Neural cell (in vitro differentiated cells): ENCODE data around the gene CLCA1. TPM values are rescaled to one million over a fixed set of nuclear protein-coding genes. Genes with fewer than 3 reads are reported as not detected.

Experiments used
- H2AFZ ChIP-seq: fragments of 200-600, 300-800 bp; sonication (generic), shearing (Covaris generic); 2 replicates; pipeline ENCODE4 v1.6.0; 2014; ENCODE audit warnings: low read depth, mild to moderate bottlenecking, antibody characterized with exemption, low read length, moderate library complexity
- H3F3A ChIP-seq: fragments of 200-600 bp; shearing (Covaris generic); 2 replicates; pipeline ENCODE4 v1.6.1; 2016; ENCODE audit warnings: mild to moderate bottlenecking, moderate library complexity, mixed read lengths, antibody characterized with exemption, low read length; ENCODE audit not compliant: insufficient read depth, poor library complexity, severe bottlenecking
- H3K27ac ChIP-seq: fragments of 200-600, 300-800 bp; sonication (generic), shearing (Covaris generic); 2 replicates; pipeline ENCODE4 v1.5.1; 2014; ENCODE audit warnings: mild to moderate bottlenecking, low read length, moderate library complexity
- H3K27me3 ChIP-seq: fragments of 300-800, 200-600 bp; sonication (generic), shearing (Covaris generic); 2 replicates; pipeline ENCODE4 v1.6.0; 2014; ENCODE audit warnings: mild to moderate bottlenecking, low read depth, low read length, moderate library complexity; ENCODE audit not compliant: insufficient read depth
- H3K36me3 ChIP-seq: fragments of 300-800, 200-600 bp; sonication (generic), shearing (Covaris generic); 2 replicates; pipeline ENCODE4 v1.5.1; 2014; ENCODE audit warnings: mild to moderate bottlenecking, antibody characterized with exemption, low read length, moderate library complexity; ENCODE audit not compliant: insufficient read depth
- H3K4me2 ChIP-seq: fragments of 300-800, 200-600 bp; sonication (generic), shearing (Covaris generic); 2 replicates; pipeline ENCODE4 v1.6.0; 2014; ENCODE audit warnings: mild to moderate bottlenecking, low read length
- H3K4me3 ChIP-seq: fragments of 300-800, 200-600 bp; sonication (generic), shearing (Covaris generic); 2 replicates; pipeline ENCODE4 v1.5.1; 2014; ENCODE audit warnings: mild to moderate bottlenecking, low read length, moderate library complexity
- H3K79me2 ChIP-seq: fragments of 200-600 bp; shearing (Covaris generic); replicated peaks from 2 replicates; pipeline ENCODE4 v1.6.0; 2014; ENCODE audit warnings: mild to moderate bottlenecking, low read length, moderate library complexity; ENCODE audit not compliant: insufficient read depth
- H3K9ac ChIP-seq: fragments of 300-800, 200-600 bp; sonication (generic), shearing (Covaris generic); 2 replicates; pipeline ENCODE4 v1.6.1; 2016; ENCODE audit warnings: mild to moderate bottlenecking, low read length, mixed read lengths
- H3K9me2 ChIP-seq: fragments of 200-600 bp; shearing (Covaris generic); 2 replicates; pipeline ENCODE4 v1.6.1; 2016; ENCODE audit warnings: mild to moderate bottlenecking, low read length, mixed read lengths; ENCODE audit not compliant: insufficient read depth
- H3K9me3 ChIP-seq: fragments of 200-600, 300-800 bp; sonication (generic), shearing (Covaris generic); 2 replicates; pipeline ENCODE4 v1.6.1; 2016; ENCODE audit warnings: mild to moderate bottlenecking, mixed run types, low read length, moderate library complexity, mixed read lengths
- H4K20me1 ChIP-seq: fragments of 200-600 bp; shearing (Covaris generic); 2 replicates; pipeline ENCODE4 v1.6.1; 2016; ENCODE audit warnings: mild to moderate bottlenecking, mixed run types; ENCODE audit not compliant: insufficient read depth
- EP300 ChIP-seq: fragments of 450-650 bp; conservative IDR thresholded peaks from 2 replicates; pipeline ENCODE4 v1.6.1; 2014; ENCODE audit warnings: antibody characterized with exemption, mild to moderate bottlenecking, moderate library complexity; ENCODE audit not compliant: poor library complexity, severe bottlenecking
- EZH2 ChIP-seq: fragments of 200-600, 300-800 bp; shearing (Covaris generic), sonication (generic); IDR thresholded peaks from 2 replicates; pipeline ENCODE4 v1.6.1; 2014; ENCODE audit warnings: antibody characterized with exemption, low read length, borderline replicate concordance, mild to moderate bottlenecking; ENCODE audit not compliant: insufficient read depth, poor library complexity, severe bottlenecking
- MXI1 ChIP-seq: fragments of 450-650 bp; conservative IDR thresholded peaks from 2 replicates; pipeline ENCODE4 v1.6.1; 2014; ENCODE audit warnings: antibody characterized with exemption, mild to moderate bottlenecking; ENCODE audit not compliant: poor library complexity, severe bottlenecking
- POLR2AphosphoS5 ChIP-seq: IDR thresholded peaks from 2 replicates; pipeline ENCODE4 v1.6.1; 2012
- RAD21 ChIP-seq: fragments of 450-650 bp; conservative IDR thresholded peaks from 2 replicates; pipeline ENCODE4 v1.6.1; 2014; ENCODE audit warnings: antibody characterized with exemption, mild to moderate bottlenecking, moderate library complexity
- SMC3 ChIP-seq: fragments of 450-650 bp; conservative IDR thresholded peaks from 2 replicates; pipeline ENCODE4 v1.6.1; 2014; ENCODE audit warnings: antibody characterized with exemption, mild to moderate bottlenecking, moderate library complexity; ENCODE audit not compliant: poor library complexity
- TAF1 ChIP-seq: IDR thresholded peaks from 2 replicates; pipeline ENCODE4 v1.6.1; 2012; ENCODE audit warnings: low read depth
- polyA plus RNA-seq: library from polyadenylated mRNA; depleted of rRNA; stranded (reverse); fragments of >200 nt; gene quantifications from 2 replicates; pipeline ENCODE4 v1.2.3, GENCODE V29; 2014
- TF ChIP-seq, protein P1 (sequence below): IDR thresholded peaks from 2 replicates; pipeline ENCODE4 v1.6.1; 2012; ENCODE audit warnings: borderline replicate concordance
- TF ChIP-seq, protein P2 (sequence below): fragments of 450-650 bp; IDR thresholded peaks from 2 replicates; pipeline ENCODE4 v1.5.1; 2014; ENCODE audit warnings: antibody characterized with exemption, mild to moderate bottlenecking, moderate library complexity; ENCODE audit not compliant: poor library complexity, severe bottlenecking

Gene CLCA1
- polyA plus RNA-seq, 1 donor from 2014 or later, result not detected

DNA sequence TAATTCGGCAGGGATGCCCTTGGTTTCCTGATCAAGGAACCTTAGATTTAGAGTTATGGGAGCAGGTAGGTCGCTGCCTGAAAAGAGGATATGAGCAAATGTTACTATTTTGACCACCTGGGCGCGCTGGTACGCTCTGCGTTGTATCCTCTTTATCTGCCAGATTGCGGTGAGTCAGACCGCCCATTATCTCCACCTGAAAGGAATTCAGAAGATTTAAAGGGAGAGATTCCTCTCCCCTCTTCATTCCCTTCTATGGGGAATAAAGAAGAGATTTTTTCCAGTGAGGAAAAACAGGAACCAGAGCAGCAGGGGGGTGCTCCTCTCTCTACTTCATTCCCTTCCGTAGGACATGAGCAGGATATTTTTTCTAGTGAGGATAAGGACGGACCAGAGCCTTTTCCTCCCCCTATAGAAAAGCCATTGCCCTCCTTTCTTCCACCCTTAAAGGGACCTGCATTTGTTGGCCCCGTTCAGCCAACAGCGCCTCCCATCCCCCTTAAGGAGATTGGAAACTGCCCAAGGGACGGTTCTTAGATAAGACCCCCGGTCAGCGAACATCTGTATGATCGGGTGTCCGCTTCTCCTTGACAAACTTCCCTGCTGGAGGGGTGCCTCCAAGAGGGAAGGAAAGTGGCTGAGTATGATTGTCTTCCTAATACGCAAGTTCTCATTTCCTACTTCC, 34.1 kb downstream of the CLCA1 start:
- Histone ChIP-seq H3F3A (no peaks in the 10 kb centered on the region), H3K4me2 (no peak overlapping the region), H2AFZ (no peak overlapping the region), H3K79me2 (no peaks in the 10 kb centered on the region), H3K27me3 (no peaks in the 10 kb centered on the region), H3K4me3 (no peak overlapping the region), H3K9ac (no peak overlapping the region), H3K27ac (no peak overlapping the region), H3K36me3 (no peaks in the 10 kb centered on the region), H3K9me2 (no peaks in the 10 kb centered on the region), H3K9me3 (no peaks in the 10 kb centered on the region), H4K20me1 (no peaks in the 10 kb centered on the region)
- TF ChIP-seq SMC3 (no peak), EP300 (no peak)

DNA sequence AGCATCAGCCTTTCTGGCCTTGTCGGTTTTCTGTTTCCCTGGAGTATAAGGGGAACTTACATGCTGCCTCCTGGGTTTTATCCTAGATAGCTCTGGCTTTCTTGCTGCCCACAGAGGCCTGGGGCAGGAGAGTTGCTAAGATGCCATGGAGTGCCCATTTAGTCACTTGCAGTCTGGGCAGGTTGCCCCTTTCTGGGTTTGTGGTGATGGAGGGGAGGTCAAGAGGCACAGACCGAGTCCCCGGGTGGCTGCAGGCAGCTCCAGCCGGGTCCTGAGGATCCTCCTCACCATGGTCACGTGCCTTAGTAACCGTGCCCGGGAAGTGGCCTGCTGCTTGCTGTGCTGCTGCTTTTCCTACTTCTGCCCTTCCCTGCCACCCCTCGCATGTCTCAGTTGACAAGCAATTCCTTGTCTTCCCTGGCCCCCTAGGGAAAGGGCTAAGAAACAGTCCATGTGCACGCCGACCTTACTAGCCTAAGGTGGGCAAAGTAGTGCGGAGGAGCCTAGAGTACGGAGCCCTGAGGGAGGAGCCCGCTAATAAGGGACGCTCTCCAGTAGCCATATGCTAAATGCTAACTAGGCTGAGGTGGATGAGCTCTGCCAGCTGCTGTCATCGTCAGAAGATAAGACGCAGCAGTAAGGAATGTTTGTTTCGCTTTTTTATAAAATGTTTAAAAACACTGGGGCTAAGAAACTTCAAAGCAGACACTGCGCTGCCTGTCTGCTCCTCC, 34.8 kb downstream of the CLCA1 start:
- H3K9ac ChIP-seq, result no peak overlapping the region
- H3K4me3 ChIP-seq, result no peak overlapping the region
- no peaks in the 10 kb centered on the region for H3K9me2 ChIP-seq
- no peak overlapping the region for H2AFZ ChIP-seq
- TF ChIP-seq POLR2AphosphoS5 (no peak), EP300 (no peak), MXI1 (no peak), TAF1 (no peak), RAD21 (no peak), SMC3 (no peak), EZH2 (no peak)
- TF ChIP-seq, protein P1, sequence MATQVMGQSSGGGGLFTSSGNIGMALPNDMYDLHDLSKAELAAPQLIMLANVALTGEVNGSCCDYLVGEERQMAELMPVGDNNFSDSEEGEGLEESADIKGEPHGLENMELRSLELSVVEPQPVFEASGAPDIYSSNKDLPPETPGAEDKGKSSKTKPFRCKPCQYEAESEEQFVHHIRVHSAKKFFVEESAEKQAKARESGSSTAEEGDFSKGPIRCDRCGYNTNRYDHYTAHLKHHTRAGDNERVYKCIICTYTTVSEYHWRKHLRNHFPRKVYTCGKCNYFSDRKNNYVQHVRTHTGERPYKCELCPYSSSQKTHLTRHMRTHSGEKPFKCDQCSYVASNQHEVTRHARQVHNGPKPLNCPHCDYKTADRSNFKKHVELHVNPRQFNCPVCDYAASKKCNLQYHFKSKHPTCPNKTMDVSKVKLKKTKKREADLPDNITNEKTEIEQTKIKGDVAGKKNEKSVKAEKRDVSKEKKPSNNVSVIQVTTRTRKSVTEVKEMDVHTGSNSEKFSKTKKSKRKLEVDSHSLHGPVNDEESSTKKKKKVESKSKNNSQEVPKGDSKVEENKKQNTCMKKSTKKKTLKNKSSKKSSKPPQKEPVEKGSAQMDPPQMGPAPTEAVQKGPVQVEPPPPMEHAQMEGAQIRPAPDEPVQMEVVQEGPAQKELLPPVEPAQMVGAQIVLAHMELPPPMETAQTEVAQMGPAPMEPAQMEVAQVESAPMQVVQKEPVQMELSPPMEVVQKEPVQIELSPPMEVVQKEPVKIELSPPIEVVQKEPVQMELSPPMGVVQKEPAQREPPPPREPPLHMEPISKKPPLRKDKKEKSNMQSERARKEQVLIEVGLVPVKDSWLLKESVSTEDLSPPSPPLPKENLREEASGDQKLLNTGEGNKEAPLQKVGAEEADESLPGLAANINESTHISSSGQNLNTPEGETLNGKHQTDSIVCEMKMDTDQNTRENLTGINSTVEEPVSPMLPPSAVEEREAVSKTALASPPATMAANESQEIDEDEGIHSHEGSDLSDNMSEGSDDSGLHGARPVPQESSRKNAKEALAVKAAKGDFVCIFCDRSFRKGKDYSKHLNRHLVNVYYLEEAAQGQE, result no peak
- TF ChIP-seq, protein P2, sequence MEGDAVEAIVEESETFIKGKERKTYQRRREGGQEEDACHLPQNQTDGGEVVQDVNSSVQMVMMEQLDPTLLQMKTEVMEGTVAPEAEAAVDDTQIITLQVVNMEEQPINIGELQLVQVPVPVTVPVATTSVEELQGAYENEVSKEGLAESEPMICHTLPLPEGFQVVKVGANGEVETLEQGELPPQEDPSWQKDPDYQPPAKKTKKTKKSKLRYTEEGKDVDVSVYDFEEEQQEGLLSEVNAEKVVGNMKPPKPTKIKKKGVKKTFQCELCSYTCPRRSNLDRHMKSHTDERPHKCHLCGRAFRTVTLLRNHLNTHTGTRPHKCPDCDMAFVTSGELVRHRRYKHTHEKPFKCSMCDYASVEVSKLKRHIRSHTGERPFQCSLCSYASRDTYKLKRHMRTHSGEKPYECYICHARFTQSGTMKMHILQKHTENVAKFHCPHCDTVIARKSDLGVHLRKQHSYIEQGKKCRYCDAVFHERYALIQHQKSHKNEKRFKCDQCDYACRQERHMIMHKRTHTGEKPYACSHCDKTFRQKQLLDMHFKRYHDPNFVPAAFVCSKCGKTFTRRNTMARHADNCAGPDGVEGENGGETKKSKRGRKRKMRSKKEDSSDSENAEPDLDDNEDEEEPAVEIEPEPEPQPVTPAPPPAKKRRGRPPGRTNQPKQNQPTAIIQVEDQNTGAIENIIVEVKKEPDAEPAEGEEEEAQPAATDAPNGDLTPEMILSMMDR, result no peak
- no peaks in the 10 kb centered on the region for H3K79me2 ChIP-seq
- no peaks in the 10 kb centered on the region for H3K9me3 ChIP-seq
- no peak overlapping the region for H3K27ac ChIP-seq
- no peaks in the 10 kb centered on the region for H4K20me1 ChIP-seq
- no peaks in the 10 kb centered on the region for H3F3A ChIP-seq
- H3K27me3 ChIP-seq, result no peaks in the 10 kb centered on the region
- H3K4me2 ChIP-seq, result no peak overlapping the region
- no peaks in the 10 kb centered on the region for H3K36me3 ChIP-seq
